Fibroblast of skin of back (primary cell): Measurements from ENCODE around the gene FBLN2.

Experiments
- DNase-seq: peaks from one replicate; pipeline ENCODE4 v3.0.0-alpha.2; 2013

FBLN2 gene

GRCh38 chr3:13582366-13583250, 33.7 kb downstream of the FBLN2 start:
- no peak for DNase-seq

- no peak for DNase-seq
Observed at GRCh38 chr3:13583251-13584180, 34.6 kb downstream of the FBLN2 start.

GRCh38 chr3:13584427-13584891, 35.5 kb downstream of the FBLN2 start:
- DNase-seq: no peak

- DNase-seq: no peak
Observed at GRCh38 chr3:13584901-13585300, 36.0 kb downstream of the FBLN2 start.

- no peak for DNase-seq
Observed at GRCh38 chr3:13587442-13587841, 38.5 kb downstream of the FBLN2 start.

- DNase-seq: no peak
Observed at GRCh38 chr3:13588221-13588701, 39.3 kb downstream of the FBLN2 start.

GRCh38 chr3:13588993-13589392, 40.1 kb downstream of the FBLN2 start:
- DNase-seq: no peak

- peak; percentile 29 for DNase-seq
Observed at GRCh38 chr3:13590841-13591520, 42.1 kb downstream of the FBLN2 start.

- no peak for DNase-seq
Observed at GRCh38 chr3:13593615-13594014, 44.7 kb downstream of the FBLN2 start.

GRCh38 chr3:13594146-13594545, 45.2 kb downstream of the FBLN2 start:
- DNase-seq: no peak

GRCh38 chr3:13594991-13595421, 46.1 kb downstream of the FBLN2 start:
- DNase-seq: no peak

GRCh38 chr3:13595485-13595884, 46.6 kb downstream of the FBLN2 start:
- no peak for DNase-seq

- DNase-seq: no peak
Observed at GRCh38 chr3:13596426-13597205, 47.7 kb downstream of the FBLN2 start.

GRCh38 chr3:13597661-13598060, 48.7 kb downstream of the FBLN2 start:
- DNase-seq: no peak

- DNase-seq: no peak
Observed at GRCh38 chr3:13598201-13598600, 49.3 kb downstream of the FBLN2 start.

GRCh38 chr3:13598926-13599886, 50.3 kb downstream of the FBLN2 start:
- peak; percentile 74 for DNase-seq

GRCh38 chr3:13599887-13600450, 51.0 kb downstream of the FBLN2 start:
- no peak for DNase-seq

GRCh38 chr3:13600950-13601691, 52.2 kb downstream of the FBLN2 start:
- DNase-seq: peak; percentile 71

- no peak for DNase-seq
Observed at GRCh38 chr3:13601692-13602080, 52.8 kb downstream of the FBLN2 start.
